K562 (cell line): ENCODE measurements around the gene RNF166. TPM values are rescaled to one million over a fixed set of nuclear protein-coding genes. Genes with fewer than 3 reads are reported as not detected.

Experiments
- DPF2 ChIP-seq: fragments of 450-650 bp; IDR thresholded peaks from 2 replicates; pipeline ENCODE4 v1.6.1; 2016
- ELF1 ChIP-seq: fragments of 200-800 bp; sonication (Bioruptor generic); IDR thresholded peaks from 2 replicates; pipeline ENCODE4 v1.6.1; 2016; ENCODE audit warnings: missing genetic modification characterization, missing compliant biosample characterization
- KDM5B ChIP-seq: fragments of 200-600 bp; sonication (generic); IDR thresholded peaks from 2 replicates; pipeline ENCODE4 v1.6.1; 2012; ENCODE audit warnings: low read depth, mild to moderate bottlenecking, moderate library complexity, low read length, control low read depth, inconsistent platforms; ENCODE audit not compliant: insufficient replicate concordance
- MTA3 ChIP-seq: fragments of 450-650 bp; formaldehyde crosslinking; IDR thresholded peaks from 2 replicates; pipeline ENCODE4 v1.6.1; 2017; ENCODE audit warnings: mild to moderate bottlenecking, borderline replicate concordance
- NR4A1 ChIP-seq, 2 experiments: fragments of 250-450 bp in 1 of 2; fragments of 450-650 bp in 1 of 2; sonication (Bioruptor Pico) in 1 of 2; IDR thresholded peaks; 2 replicates each; pipeline versions ENCODE4 v1.4.0 to v1.6.1; 2016 to 2020; ENCODE audit warnings: mild to moderate bottlenecking in 2 of 2, missing compliant biosample characterization in 1 of 2, missing genetic modification characterization in 1 of 2, moderate library complexity in 1 of 2
- PTRF ChIP-seq: fragments of 450-650 bp; IDR thresholded peaks from 2 replicates; pipeline ENCODE4 v1.6.1; 2016; ENCODE audit warnings: mild to moderate bottlenecking, missing genetic modification characterization, missing compliant biosample characterization
- THRAP3 ChIP-seq: fragments of 450-650 bp; IDR thresholded peaks from 2 replicates; pipeline ENCODE4 v1.6.1; 2016; ENCODE audit warnings: mild to moderate bottlenecking, inconsistent platforms, borderline replicate concordance
- TRIM24 ChIP-seq, 2 experiments: fragments of 450-650 bp; IDR thresholded peaks; 2 replicates each; pipeline ENCODE4 v1.6.1; 2016
- ZNF436 ChIP-seq: fragments of 250-450, 450-650 bp; sonication (Bioruptor Pico); formaldehyde crosslinking; IDR thresholded peaks from 2 replicates; pipeline ENCODE4 v1.7.0; 2020; ENCODE audit warnings: mild to moderate bottlenecking
- ZNF76 ChIP-seq: fragments of 250-450 bp; sonication (Bioruptor Pico); IDR thresholded peaks from 2 replicates; pipeline ENCODE4 v1.4.0; 2020; ENCODE audit warnings: mild to moderate bottlenecking, moderate library complexity, borderline replicate concordance
- ZNF77 ChIP-seq: fragments of 250-450 bp; sonication (Bioruptor Pico); IDR thresholded peaks from 2 replicates; pipeline ENCODE4 v1.5.0; 2020
- polyA plus RNA-seq, 8 experiments: library from polyadenylated mRNA; depleted of rRNA in 4 of 8; stranded (reverse) in 5 of 8; unstranded in 3 of 8; fragments of >200 nt; fragmentation: Nextera tagmentation in 2 of 8; fragmentation: Illumina TruSeq in 1 of 8; extraction: Ambion mirVana in 2 of 8; extraction: Trizol in 1 of 8; gene quantifications; 2 replicates each; pipeline versions ENCODE4 v1.2.1 to v1.2.3, GENCODE V29; 2011 to 2014; ENCODE audit warnings: inconsistent platforms in 1 of 8, missing spikeins in 1 of 8
- total RNA-seq, 7 experiments: library from RNA; depleted of rRNA in 6 of 7; stranded (reverse); fragments of >200 nt in 6 of 7; fragmentation: Illumina TruSeq in 2 of 7; extraction: Trizol in 2 of 7; gene quantifications; 2 replicates each; pipeline versions ENCODE4 v1.2.1 to v1.2.3, GENCODE V29; 2011 to 2021; ENCODE audit warnings: low replicate concordance in 1 of 7
- TF ChIP-seq, protein P1 (sequence below): sonication (generic); formaldehyde crosslinking; IDR thresholded peaks from 2 replicates; pipeline ENCODE4 v1.8.1; 2022; ENCODE audit warnings: missing genetic modification reagents
- TF ChIP-seq, protein P2 (sequence below): fragments of 450-650 bp; formaldehyde crosslinking; IDR thresholded peaks from 2 replicates; pipeline ENCODE4 v1.4.0; 2020; ENCODE audit warnings: mild to moderate bottlenecking, moderate library complexity
- TF ChIP-seq, protein P3 (sequence below): fragments of 250-450 bp; sonication (Bioruptor Pico); IDR thresholded peaks from 2 replicates; pipeline ENCODE4 v1.5.0; 2020; ENCODE audit warnings: mild to moderate bottlenecking
- TF ChIP-seq, protein P4 (sequence below), 3 experiments: fragments of 200-800 bp in 1 of 3; fragments of 250-450 bp in 1 of 3; fragments of 450-650 bp in 1 of 3; sonication (Bioruptor Pico) in 1 of 3; sonication (Bioruptor generic) in 1 of 3; formaldehyde crosslinking in 1 of 3; IDR thresholded peaks; 2 replicates each; pipeline versions ENCODE4 v1.6.1 to v1.8.0; 2016 to 2022; ENCODE audit warnings: mild to moderate bottlenecking in 2 of 3, missing genetic modification characterization in 2 of 3, missing compliant biosample characterization in 1 of 3, moderate library complexity in 1 of 3
- TF ChIP-seq, protein P5 (sequence below): fragments of 450-650 bp; IDR thresholded peaks from 2 replicates; pipeline ENCODE4 v1.6.1; 2018; ENCODE audit warnings: mild to moderate bottlenecking, low read depth; ENCODE audit not compliant: partially characterized antibody

Gene RNF166
- total and polyA plus RNA-seq, 9 of the 15 experiments (the other 6 are each of a cell fraction or from before 2014, with no cell fraction given), result 0.56 to 60.3 (median 19.5) TPM

DNA sequence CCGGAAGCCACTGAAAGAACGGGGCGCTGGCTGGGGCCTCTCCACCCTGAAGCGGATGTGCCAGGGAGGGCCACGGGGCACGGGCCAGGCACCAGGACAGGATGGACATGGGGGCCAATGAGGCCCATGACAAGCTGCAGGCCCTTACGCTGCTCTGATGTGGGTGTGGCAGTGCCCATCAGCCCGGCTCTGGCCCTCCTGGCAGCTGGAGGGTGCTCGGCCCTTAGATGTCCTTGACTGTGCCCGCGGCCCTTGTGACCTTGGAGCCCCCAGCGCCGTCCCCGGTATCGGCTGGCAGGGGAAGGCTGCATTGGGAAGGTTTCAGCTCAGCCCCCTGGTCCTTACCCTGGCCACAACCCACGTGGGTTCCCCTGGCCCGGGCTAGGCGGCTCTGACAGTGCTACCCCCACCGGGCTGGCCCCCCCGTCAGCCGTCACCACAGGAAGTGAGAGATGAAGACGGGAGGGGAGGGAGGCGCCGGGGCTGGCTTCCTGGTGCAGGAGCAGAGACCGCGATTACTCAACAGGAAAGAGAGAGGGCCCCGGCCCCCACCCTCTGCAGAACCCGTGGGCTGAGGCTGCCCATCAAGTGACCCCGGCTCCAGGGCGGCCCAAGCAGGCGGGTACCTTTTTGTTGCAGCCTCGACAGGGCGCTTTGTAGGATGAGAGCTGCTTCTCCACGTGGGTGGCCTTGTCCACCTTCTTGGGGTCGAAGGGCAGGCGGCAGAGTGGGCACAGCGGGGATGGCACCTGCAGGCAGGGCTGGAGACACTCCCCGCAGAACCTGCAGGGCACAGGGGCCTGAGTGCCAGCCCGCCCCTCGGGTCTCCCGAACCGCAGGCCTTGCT lies 5.3 kb downstream of the RNF166 start (continued):
- no peak for TF ChIP-seq NR4A1 (CRISPR knock-in tag; IDR thresholded peaks at IDR 0.05)
- no peak for TF ChIP-seq NR4A1 (tag; IDR thresholded peaks at IDR 0.05)
- no peak for TF ChIP-seq MTA3
- TF ChIP-seq THRAP3, result no peak
- TF ChIP-seq, protein P1, sequence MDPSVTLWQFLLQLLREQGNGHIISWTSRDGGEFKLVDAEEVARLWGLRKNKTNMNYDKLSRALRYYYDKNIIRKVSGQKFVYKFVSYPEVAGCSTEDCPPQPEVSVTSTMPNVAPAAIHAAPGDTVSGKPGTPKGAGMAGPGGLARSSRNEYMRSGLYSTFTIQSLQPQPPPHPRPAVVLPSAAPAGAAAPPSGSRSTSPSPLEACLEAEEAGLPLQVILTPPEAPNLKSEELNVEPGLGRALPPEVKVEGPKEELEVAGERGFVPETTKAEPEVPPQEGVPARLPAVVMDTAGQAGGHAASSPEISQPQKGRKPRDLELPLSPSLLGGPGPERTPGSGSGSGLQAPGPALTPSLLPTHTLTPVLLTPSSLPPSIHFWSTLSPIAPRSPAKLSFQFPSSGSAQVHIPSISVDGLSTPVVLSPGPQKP (CRISPR knock-in tag), result no peak
- TF ChIP-seq KDM5B, result peak; percentile 34
- TF ChIP-seq PTRF (tag), result no peak
- TF ChIP-seq, protein P2, sequence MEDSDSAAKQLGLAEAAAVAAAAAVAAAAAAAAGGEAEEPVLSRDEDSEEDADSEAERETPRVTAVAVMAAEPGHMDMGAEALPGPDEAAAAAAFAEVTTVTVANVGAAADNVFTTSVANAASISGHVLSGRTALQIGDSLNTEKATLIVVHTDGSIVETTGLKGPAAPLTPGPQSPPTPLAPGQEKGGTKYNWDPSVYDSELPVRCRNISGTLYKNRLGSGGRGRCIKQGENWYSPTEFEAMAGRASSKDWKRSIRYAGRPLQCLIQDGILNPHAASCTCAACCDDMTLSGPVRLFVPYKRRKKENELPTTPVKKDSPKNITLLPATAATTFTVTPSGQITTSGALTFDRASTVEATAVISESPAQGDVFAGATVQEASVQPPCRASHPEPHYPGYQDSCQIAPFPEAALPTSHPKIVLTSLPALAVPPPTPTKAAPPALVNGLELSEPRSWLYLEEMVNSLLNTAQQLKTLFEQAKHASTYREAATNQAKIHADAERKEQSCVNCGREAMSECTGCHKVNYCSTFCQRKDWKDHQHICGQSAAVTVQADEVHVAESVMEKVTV, result 0 out of 2 replicates have a peak, but pooled peaks have one; percentile 5
- 0 out of 2 replicates have a peak, but pooled peaks have one; percentile 18 for TF ChIP-seq ELF1 (tag)
- 0 out of 2 replicates have a peak, but pooled peaks have one; percentile 53 for TF ChIP-seq ZNF76 (CRISPR knock-in tag)
- TF ChIP-seq, protein P3, sequence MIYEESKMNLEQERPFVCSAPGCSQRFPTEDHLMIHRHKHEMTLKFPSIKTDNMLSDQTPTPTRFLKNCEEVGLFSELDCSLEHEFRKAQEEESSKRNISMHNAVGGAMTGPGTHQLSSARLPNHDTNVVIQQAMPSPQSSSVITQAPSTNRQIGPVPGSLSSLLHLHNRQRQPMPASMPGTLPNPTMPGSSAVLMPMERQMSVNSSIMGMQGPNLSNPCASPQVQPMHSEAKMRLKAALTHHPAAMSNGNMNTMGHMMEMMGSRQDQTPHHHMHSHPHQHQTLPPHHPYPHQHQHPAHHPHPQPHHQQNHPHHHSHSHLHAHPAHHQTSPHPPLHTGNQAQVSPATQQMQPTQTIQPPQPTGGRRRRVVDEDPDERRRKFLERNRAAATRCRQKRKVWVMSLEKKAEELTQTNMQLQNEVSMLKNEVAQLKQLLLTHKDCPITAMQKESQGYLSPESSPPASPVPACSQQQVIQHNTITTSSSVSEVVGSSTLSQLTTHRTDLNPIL (CRISPR knock-in tag), result no peak
- TF ChIP-seq, protein P4, sequence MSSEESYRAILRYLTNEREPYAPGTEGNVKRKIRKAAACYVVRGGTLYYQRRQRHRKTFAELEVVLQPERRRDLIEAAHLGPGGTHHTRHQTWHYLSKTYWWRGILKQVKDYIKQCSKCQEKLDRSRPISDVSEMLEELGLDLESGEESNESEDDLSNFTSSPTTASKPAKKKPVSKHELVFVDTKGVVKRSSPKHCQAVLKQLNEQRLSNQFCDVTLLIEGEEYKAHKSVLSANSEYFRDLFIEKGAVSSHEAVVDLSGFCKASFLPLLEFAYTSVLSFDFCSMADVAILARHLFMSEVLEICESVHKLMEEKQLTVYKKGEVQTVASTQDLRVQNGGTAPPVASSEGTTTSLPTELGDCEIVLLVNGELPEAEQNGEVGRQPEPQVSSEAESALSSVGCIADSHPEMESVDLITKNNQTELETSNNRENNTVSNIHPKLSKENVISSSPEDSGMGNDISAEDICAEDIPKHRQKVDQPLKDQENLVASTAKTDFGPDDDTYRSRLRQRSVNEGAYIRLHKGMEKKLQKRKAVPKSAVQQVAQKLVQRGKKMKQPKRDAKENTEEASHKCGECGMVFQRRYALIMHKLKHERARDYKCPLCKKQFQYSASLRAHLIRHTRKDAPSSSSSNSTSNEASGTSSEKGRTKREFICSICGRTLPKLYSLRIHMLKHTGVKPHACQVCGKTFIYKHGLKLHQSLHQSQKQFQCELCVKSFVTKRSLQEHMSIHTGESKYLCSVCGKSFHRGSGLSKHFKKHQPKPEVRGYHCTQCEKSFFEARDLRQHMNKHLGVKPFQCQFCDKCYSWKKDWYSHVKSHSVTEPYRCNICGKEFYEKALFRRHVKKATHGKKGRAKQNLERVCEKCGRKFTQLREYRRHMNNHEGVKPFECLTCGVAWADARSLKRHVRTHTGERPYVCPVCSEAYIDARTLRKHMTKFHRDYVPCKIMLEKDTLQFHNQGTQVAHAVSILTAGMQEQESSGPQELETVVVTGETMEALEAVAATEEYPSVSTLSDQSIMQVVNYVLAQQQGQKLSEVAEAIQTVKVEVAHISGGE (CRISPR knock-in tag; IDR thresholded peaks at IDR 0.05), result peak in 1 of 3 experiments; percentile 42; a peak in 1 of 6 replicates
- TF ChIP-seq ZNF77 (CRISPR knock-in tag), result no peak
- TF ChIP-seq DPF2, result peak; percentile 49; the same call in 1 of the 2 replicates
- TF ChIP-seq, protein P5, sequence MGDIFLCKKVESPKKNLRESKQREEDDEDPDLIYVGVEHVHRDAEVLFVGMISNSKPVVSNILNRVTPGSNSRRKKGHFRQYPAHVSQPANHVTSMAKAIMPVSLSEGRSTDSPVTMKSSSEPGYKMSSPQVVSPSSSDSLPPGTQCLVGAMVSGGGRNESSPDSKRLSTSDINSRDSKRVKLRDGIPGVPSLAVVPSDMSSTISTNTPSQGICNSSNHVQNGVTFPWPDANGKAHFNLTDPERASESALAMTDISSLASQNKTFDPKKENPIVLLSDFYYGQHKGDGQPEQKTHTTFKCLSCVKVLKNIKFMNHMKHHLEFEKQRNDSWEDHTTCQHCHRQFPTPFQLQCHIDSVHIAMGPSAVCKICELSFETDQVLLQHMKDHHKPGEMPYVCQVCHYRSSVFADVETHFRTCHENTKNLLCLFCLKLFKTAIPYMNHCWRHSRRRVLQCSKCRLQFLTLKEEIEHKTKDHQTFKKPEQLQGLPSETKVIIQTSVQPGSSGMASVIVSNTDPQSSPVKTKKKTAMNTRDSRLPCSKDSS, result no peak
- 0 out of 4 replicates have a peak, but pooled peaks of 1 of the 2 experiments have one; percentile 33 for TF ChIP-seq TRIM24 (IDR thresholded peaks at IDR 0.05)
- TF ChIP-seq ZNF436 (CRISPR knock-in tag), result no peak
